ENCODE results near the gene CPT1C.

Gene CPT1C

GRCh38 chr19:49681830-49682229 is 9.1 kb upstream of the CPT1C start:
- DNase-seq (ENCODE audit: low read depth in 1 of 2, low spot score in 1 of 2) = no peak

DNA sequence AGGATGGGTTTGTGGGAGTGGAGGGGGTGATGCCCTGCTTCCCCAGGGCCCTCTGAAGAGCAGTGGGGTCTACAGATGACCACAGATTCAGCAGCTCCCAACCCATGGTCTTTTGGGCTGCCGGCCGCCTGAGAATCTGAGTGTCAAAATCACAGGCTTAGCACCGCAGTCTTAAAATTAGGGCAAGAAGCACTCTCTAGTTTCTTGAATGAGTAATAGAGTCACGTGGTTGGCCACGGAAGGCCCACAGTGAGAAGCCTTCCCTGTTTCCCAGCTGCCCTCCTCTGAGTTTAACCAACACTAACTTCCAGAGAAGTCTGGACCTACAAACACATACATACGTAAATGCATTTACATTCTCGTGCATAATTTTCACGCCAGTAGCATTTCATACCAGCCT is 8.6 kb upstream of the CPT1C start:
- no peak for DNase-seq (ENCODE audit: low read depth in 1 of 2, low spot score in 1 of 2)

- no peak for DNase-seq (ENCODE audit: low read depth in 1 of 2, low spot score in 1 of 2)
These were observed 7.1 kb upstream of the CPT1C start for GRCh38 chr19:49683814-49684250.

- DNase-seq (ENCODE audit: low read depth in 1 of 2, low spot score in 1 of 2) = no peak
These were observed 6.5 kb upstream of the CPT1C start for GRCh38 chr19:49684251-49684982.

GRCh38 chr19:49684983-49685553 is 5.8 kb upstream of the CPT1C start:
- DNase-seq (ENCODE audit: low read depth in 1 of 2, low spot score in 1 of 2) = no peak

GRCh38 chr19:49685845-49686332 is 5.0 kb upstream of the CPT1C start:
- DNase-seq (ENCODE audit: low read depth in 1 of 2, low spot score in 1 of 2) = no peak

- DNase-seq (ENCODE audit: low read depth in 1 of 2, low spot score in 1 of 2) = no peak
These were observed 4.3 kb upstream of the CPT1C start for GRCh38 chr19:49686503-49687088.

- no peak for DNase-seq (ENCODE audit: low read depth in 1 of 2, low spot score in 1 of 2)
These were observed 3.8 kb upstream of the CPT1C start for GRCh38 chr19:49687150-49687549.

DNA sequence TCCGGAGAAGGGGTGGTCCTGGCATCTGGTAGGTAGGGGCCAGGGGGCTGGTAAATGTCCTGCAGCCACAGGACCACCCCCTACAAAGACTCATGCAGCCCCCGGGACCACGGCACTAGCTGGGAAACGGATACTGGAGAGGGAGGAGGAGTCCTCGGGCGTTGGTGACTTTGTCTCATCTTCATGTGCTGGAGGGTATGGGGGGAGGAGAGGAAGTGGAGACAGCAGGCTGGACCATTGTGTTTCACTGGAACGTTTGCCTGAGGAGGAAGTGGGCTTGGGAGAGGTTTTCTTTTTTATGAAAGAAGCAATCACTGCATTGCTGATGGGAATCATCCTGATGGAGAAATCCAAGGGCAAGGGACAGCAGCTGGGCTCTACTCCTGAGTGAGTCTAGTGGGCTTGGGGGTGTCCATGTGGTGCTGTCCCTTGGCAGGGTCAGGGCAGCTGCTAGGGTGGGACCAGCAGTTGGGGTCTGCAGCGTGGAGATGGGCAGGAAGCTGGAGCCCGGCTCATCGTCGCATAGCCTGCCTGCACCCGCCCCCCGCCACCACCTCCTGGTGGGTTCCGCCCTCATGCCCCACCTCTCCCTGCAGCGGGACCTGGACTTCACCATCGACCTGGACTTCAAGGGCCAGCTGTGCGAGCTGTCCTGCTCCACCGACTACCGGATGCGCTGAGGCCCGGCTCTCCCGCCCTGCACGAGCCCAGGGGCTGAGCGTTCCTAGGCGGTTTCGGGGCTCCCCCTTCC is 3.2 kb upstream of the CPT1C start:
- DNase-seq (ENCODE audit: low read depth in 1 of 2, low spot score in 1 of 2) = no peak

GRCh38 chr19:49688531-49689132 is 2.3 kb upstream of the CPT1C start:
- DNase-seq (ENCODE audit: low read depth in 1 of 2, low spot score in 1 of 2) = no peak

DNA sequence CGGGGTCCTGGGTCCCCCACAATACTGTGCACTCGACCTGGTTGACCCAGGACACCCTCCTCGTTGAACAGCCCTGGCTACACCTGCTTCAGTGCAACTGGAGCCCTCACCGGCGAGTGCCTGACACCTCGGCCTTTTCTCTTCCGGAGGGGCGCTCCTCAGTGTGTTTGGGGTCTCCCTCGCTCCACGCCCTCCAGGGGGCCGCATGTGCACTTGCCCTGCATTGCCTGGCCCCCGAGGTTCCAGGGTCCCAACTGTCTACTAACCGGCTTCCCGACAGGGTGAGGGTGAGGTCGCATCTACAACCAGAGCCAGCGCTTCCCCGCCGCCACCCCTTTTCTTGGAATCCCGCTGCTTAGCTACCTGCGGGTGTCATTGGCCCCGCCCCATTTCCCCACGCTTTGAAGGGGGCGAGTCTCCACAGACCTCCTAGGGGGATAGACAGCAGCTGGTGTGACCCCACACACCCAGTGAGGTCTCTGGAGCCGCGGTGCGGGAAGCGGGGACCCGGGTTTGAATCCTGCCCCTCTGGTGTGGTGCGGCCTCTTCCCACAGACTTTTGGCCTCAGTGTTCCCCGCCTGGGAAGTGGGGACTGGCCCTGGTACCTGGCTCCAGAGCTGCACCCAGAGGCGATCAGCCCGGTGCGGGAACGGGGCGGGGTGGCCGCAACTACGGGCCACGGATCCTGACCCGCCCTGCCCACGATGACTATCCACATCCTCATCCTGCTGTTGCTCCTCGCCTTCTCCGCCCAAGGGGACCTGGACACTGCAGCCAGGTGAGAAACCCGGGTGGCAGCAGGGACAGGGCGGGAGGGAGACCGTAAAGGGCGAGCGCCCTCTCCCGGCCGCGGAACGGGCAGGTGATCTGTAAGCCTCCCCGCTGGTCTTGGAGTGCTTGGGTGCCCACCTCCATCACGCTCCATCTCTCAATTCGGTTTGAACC is 1.5 kb upstream of the CPT1C start, which contains the start of gene ADM5:
TSS of gene ADM5 (plus strand) at position 462 of the 946 bp plus-strand sequence. CDS start at position 706, 244 bp downstream.
- no peak for DNase-seq (ENCODE audit: low read depth in 1 of 2, low spot score in 1 of 2)

- DNase-seq (ENCODE audit: low read depth in 1 of 2, low spot score in 1 of 2) = no peak
These were observed 749 bp upstream of the CPT1C start for GRCh38 chr19:49690079-49690655.

DNA sequence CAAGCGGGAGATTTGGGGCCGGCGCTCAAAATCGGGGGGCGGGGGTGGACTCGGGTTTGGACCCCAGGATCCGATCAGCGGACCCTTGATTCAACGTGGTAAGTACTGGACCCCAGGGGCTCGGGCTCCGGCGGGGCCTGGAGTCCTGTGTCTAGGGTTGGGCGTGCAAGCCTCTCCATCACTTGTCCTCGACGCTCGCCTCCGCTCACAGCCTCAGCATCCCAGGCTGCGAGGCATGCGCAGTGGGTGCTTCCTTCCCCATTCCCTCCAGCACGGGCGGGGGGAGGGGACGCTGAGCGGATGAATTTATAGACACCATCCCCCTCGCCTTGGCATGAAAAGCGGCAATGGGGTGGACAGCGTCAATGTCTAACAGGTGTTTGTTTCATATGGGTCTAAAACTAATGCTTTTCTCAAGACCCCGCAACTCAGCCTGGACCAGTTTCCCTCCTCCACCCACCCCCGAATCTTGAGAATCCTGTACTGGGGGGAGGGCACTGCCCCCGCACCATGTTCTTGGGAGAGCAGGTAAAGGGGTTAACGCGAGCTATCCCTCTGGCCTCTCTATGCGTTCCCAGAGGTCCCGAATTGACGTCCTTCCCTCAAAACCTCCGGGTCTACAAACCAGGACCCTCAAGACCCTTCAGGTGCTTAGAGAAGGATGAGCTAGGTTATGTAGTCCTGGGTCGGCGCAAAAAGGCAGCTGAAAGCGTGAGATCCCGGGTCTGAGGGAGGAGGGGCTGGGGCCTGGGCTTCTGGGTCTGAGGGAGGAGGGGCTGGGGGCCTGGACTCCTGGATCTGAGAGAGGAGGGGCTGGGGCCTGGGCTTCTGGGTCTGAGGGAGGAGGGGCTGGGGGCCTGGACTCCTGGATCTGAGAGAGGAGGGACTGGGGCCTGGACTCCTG is 579 bp downstream of the CPT1C start:
- DNase-seq (ENCODE audit: low read depth in 1 of 2, low spot score in 1 of 2) = no peak

DNA sequence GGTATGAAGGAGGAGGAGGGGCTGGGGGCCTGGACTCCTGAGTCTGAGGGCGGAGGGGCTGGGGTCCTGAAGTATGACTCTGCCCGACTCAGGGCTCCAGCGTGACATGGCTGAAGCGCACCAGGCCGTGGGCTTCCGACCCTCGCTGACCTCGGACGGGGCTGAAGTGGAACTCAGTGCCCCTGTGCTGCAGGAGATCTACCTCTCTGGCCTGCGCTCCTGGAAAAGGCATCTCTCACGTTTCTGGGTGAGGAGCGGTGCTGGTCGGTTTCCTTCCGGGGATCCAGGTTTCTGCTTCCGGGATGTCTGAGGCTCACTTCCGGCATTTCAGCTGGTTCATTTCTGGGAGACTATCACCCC is 1.2 kb downstream of the CPT1C start:
- no peak for DNase-seq (ENCODE audit: low read depth in 1 of 2, low spot score in 1 of 2)

GRCh38 chr19:49696115-49696514 is 5.2 kb downstream of the CPT1C start:
- no peak for DNase-seq (ENCODE audit: low read depth in 1 of 2, low spot score in 1 of 2)

DNA sequence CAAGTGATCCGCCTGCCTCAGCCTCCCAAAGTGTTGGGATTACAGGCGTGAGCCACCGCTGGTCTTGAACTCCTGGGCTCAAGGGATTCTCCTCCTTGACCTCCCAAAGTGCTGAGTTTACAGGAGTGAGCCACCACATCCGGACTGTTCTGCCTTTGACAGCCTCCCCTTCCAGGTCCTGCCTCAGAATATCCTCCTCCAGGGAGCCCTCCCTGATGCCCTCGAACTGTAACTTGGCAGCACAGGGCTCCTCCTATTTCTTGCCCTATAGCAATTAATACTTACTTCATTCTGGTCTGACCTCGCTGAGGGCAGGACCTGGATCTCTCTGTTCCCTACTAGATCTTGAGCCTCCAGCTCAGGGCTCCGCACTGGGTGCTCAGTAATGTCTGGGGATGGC is 5.9 kb downstream of the CPT1C start:
- no peak for DNase-seq (ENCODE audit: low read depth in 1 of 2, low spot score in 1 of 2)

- no peak for DNase-seq (ENCODE audit: low read depth in 1 of 2, low spot score in 1 of 2)
These were observed 8.4 kb downstream of the CPT1C start for GRCh38 chr19:49699364-49699763.

GRCh38 chr19:49700563-49700962 is 9.6 kb downstream of the CPT1C start:
- no peak for DNase-seq (ENCODE audit: low read depth in 1 of 2, low spot score in 1 of 2)

GRCh38 chr19:49701271-49701786 is 10.4 kb downstream of the CPT1C start:
- DNase-seq (ENCODE audit: low read depth in 1 of 2, low spot score in 1 of 2) = no peak
